Nephron progenitor cell (in vitro differentiated cells): ENCODE measurements around the gene MAN2A1.

Experiments
- DNase-seq: peaks from one replicate; pipeline ENCODE4 v3.0.0; 2021
- H3K27ac Mint-ChIP-seq: 2 replicates; pipeline ENCODE4 v1.8.0; 2021; ENCODE audit warnings: mild to moderate bottlenecking, moderate library complexity, mixed read lengths
- H3K27me3 Mint-ChIP-seq: 2 replicates; pipeline ENCODE4 v1.8.0; 2021; ENCODE audit warnings: mild to moderate bottlenecking, low read depth, mixed read lengths; ENCODE audit not compliant: poor library complexity
- H3K36me3 Mint-ChIP-seq: 2 replicates; pipeline ENCODE4 v1.8.0; 2021; ENCODE audit warnings: low read depth, mixed read lengths
- H3K4me1 Mint-ChIP-seq: 2 replicates; pipeline ENCODE4 v1.8.0; 2021; ENCODE audit warnings: mixed read lengths
- H3K4me3 Mint-ChIP-seq: 2 replicates; pipeline ENCODE4 v1.8.0; 2021; ENCODE audit warnings: mild to moderate bottlenecking, moderate library complexity, mixed read lengths
- H3K9me3 Mint-ChIP-seq: 2 replicates; pipeline ENCODE4 v1.8.0; 2021; ENCODE audit warnings: mild to moderate bottlenecking, moderate library complexity, mixed read lengths
- CTCF ChIP-seq: fragments of 200-600 bp; sonication (generic); IDR thresholded peaks from 2 replicates; pipeline ENCODE4 v1.5.0; 2021; ENCODE audit warnings: antibody characterized with exemption

The MAN2A1 gene

GRCh38 chr5:109876941-109877669 lies 187.4 kb downstream of the MAN2A1 start:
- H3K4me3 Mint-ChIP-seq = no peak overlapping the region
- H3K27me3 Mint-ChIP-seq = no peaks in the 10 kb centered on the region
- TF ChIP-seq CTCF = no peak
- H3K36me3 Mint-ChIP-seq = no peaks in the 10 kb centered on the region
- H3K9me3 Mint-ChIP-seq = no peaks in the 10 kb centered on the region
- H3K4me1 Mint-ChIP-seq = peaks cover 18% of the 10 kb centered on the region
- DNase-seq = no peak
- H3K27ac Mint-ChIP-seq = no peak overlapping the region

- H3K36me3 Mint-ChIP-seq = no peaks in the 10 kb centered on the region
- no peak for TF ChIP-seq CTCF
- no peaks in the 10 kb centered on the region for H3K9me3 Mint-ChIP-seq
- no peak overlapping the region for H3K4me3 Mint-ChIP-seq
- H3K27me3 Mint-ChIP-seq = no peaks in the 10 kb centered on the region
- no peak for DNase-seq
- H3K27ac Mint-ChIP-seq = no peak overlapping the region
- peaks cover 18% of the 10 kb centered on the region for H3K4me1 Mint-ChIP-seq
These were observed 187.9 kb downstream of the MAN2A1 start for GRCh38 chr5:109877670-109878045.

GRCh38 chr5:109878887-109879286 lies 189.2 kb downstream of the MAN2A1 start:
- no peaks in the 10 kb centered on the region for H3K27me3 Mint-ChIP-seq
- no peaks in the 10 kb centered on the region for H3K9me3 Mint-ChIP-seq
- H3K4me3 Mint-ChIP-seq = no peak overlapping the region
- TF ChIP-seq CTCF = no peak
- H3K36me3 Mint-ChIP-seq = no peaks in the 10 kb centered on the region
- no peak overlapping the region for H3K27ac Mint-ChIP-seq
- peaks cover 18% of the 10 kb centered on the region for H3K4me1 Mint-ChIP-seq
- DNase-seq = no peak

DNA sequence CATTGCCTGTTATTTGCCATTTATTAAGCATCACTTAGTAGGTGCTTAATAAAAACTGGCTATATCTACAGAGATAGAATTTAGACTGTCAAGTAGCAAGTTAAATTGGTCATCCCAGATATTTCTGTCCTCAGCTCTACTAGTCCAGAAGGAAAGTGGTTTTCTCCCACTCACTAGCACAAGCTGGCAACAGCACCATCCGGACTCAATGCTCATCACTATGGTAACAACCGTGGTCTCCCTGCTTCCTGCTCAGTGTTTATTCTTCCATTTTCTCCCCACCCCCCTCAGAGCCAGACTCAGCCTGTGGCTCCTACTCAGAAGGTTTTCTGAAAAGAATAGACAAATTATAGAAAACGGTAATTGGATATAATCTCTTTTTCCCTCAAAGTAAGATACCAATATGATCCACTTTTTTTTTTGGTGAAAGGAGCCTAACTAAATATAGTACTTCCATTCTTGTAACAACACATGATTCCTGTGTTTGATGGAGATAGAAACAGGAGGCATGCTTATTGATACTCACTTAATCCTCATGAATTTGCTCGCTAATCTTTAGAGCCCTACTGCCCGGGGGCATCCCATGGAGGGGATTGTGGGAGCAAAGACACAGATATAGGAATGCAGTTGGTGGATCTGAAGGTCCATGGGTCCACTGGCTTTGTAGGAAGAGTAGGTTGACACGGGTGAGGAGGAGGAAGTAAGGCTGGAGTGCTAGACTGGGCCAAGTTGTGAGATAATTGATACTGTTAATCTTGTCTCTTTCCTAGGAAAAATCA lies 191.4 kb downstream of the MAN2A1 start:
- Mint-ChIP-seq H3K27ac (no peak overlapping the region), H3K4me3 (no peak overlapping the region), H3K27me3 (no peaks in the 10 kb centered on the region), H3K4me1 (peaks cover 13% of the 10 kb centered on the region), H3K9me3 (no peaks in the 10 kb centered on the region), H3K36me3 (no peaks in the 10 kb centered on the region)
- no peak for DNase-seq
- no peak for TF ChIP-seq CTCF

- TF ChIP-seq CTCF = no peak
- Mint-ChIP-seq H3K9me3 (no peaks in the 10 kb centered on the region), H3K4me1 (peaks cover 13% of the 10 kb centered on the region), H3K27ac (no peak overlapping the region), H3K27me3 (no peaks in the 10 kb centered on the region), H3K4me3 (no peak overlapping the region), H3K36me3 (no peaks in the 10 kb centered on the region)
- DNase-seq = no peak
These were observed 192.8 kb downstream of the MAN2A1 start for GRCh38 chr5:109882546-109882945.
